Esophagus muscularis mucosa (tissue), 4 donors: ENCODE results near the gene ALAD. TPM values are rescaled to one million over a fixed set of nuclear protein-coding genes. Genes with fewer than 3 reads are reported as not detected.

Experiments used
- DNase-seq: peaks from one replicate; pipeline ENCODE4 v3.0.0-alpha.2; 2017; ENCODE audit errors: extremely low spot score
- H3K27ac ChIP-seq, 4 donors: fragments of 200-600 bp; sonication (generic); replicated peaks in 1 of 4; 1 replicate in 3 of 4; 2 replicates in 1 of 4; pipeline ENCODE4 v1.5.1; 2016 to 2019; ENCODE audit warnings: mild to moderate bottlenecking in 1 of 4
- H3K27me3 ChIP-seq, 4 donors: fragments of 200-600 bp; sonication (generic); one replicate each; pipeline versions ENCODE4 v1.5.1 to v1.6.0; 2016 to 2019
- H3K36me3 ChIP-seq, 4 donors: fragments of 200-600 bp; sonication (generic); one replicate each; pipeline ENCODE4 v1.5.1; 2016 to 2019
- H3K4me1 ChIP-seq, 4 donors: fragments of 200-600 bp; sonication (generic); one replicate each; pipeline ENCODE4 v1.5.1; 2016 to 2019
- H3K4me3 ChIP-seq, 4 donors: fragments of 200-600 bp; sonication (generic); 1 replicate in 2 of 4; 2 replicates in 2 of 4; pipeline ENCODE4 v1.5.1; 2016 to 2019; ENCODE audit warnings: mild to moderate bottlenecking in 4 of 4, moderate library complexity in 1 of 4
- H3K9me3 ChIP-seq, 4 donors: fragments of 200-600 bp; sonication (generic); 1 replicate in 3 of 4; 2 replicates in 1 of 4; pipeline ENCODE4 v1.5.1; 2016 to 2019
- CTCF ChIP-seq, 3 experiments: fragments of 200-600 bp in 2 of 3; fragments of 450-650 bp in 1 of 3; sonication (generic) in 2 of 3; IDR thresholded peaks; one replicate each; pipeline ENCODE4 v1.5.1; 2017 to 2019; ENCODE audit warnings: antibody characterized with exemption in 3 of 3, mild to moderate bottlenecking in 2 of 3, moderate library complexity in 1 of 3
- EP300 ChIP-seq: sonication (generic); formaldehyde crosslinking; IDR thresholded peaks from one replicate; pipeline ENCODE4 v1.6.1; 2017; ENCODE audit warnings: antibody characterized with exemption
- POLR2A ChIP-seq: fragments of 450-650 bp; IDR thresholded peaks from one replicate; pipeline ENCODE4 v1.6.1; 2017; ENCODE audit warnings: antibody characterized with exemption, moderate library complexity, mild to moderate bottlenecking, low read depth
- POLR2AphosphoS5 ChIP-seq, 2 donors: sonication (generic); formaldehyde crosslinking; IDR thresholded peaks; one replicate each; pipeline ENCODE4 v1.6.1; 2017; ENCODE audit warnings: antibody characterized with exemption in 2 of 2
- WGBS: methylation state at CpG from one replicate; pipeline ENCODE4 v1.1.5; 2018; 5-methylcytosine and 5-hydroxymethylcytosine counted together
- intact Hi-C: fragments of 100-400 bp; cut with DNase I; formaldehyde crosslinking; loops from one replicate; pipeline ENCODE4 v1.15.1; 2023
- total RNA-seq, 4 donors: library from RNA; depleted of rRNA; stranded (reverse); fragments of >200 nt; gene quantifications; one replicate each; pipeline versions ENCODE4 v1.1.0 to v1.2.1, GENCODE V29; 2016

Gene ALAD
- total RNA-seq, 4 donors from 2014 or later = 18.2 to 31.1 (median 28.6) TPM

DNA sequence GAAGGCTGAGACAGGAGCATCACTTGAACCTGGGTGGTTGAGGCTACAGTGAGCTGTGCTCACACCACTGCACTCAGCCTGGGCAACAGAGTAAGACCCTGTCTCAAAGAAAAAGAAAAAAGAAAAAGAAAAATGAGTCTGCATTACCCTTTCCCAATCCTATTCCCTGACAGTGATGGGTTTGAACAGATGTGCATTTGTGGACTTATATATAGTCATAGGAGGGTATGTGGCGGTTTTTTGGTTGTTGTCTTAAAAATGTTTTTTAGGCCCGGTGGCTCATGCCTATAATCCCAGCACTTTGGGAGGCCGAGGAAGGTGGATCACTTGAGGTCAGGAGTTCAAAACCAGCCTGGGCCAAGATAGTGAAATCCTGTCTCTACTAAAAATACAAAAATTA lies 37.7 kb downstream of the ALAD start:
- WGBS = 93% methylated on average over 2 of the region's 3 CpGs
- intact Hi-C loops = no loop called here
- Histone ChIP-seq H3K4me3 (no peak overlapping the region), H3K9me3 (no peaks in the 10 kb centered on the region), H3K27ac (no peak overlapping the region), H3K4me1 (no peaks in the 10 kb centered on the region), H3K36me3 (no peaks in the 10 kb centered on the region), H3K27me3 (no peaks in the 10 kb centered on the region)
- DNase-seq = no peak
- TF ChIP-seq POLR2AphosphoS5 (IDR thresholded peaks at IDR 0.05) = no peak
- no peak for TF ChIP-seq EP300
- TF ChIP-seq CTCF (IDR thresholded peaks at IDR 0.05) = no peak
- no peak for TF ChIP-seq POLR2A

DNA sequence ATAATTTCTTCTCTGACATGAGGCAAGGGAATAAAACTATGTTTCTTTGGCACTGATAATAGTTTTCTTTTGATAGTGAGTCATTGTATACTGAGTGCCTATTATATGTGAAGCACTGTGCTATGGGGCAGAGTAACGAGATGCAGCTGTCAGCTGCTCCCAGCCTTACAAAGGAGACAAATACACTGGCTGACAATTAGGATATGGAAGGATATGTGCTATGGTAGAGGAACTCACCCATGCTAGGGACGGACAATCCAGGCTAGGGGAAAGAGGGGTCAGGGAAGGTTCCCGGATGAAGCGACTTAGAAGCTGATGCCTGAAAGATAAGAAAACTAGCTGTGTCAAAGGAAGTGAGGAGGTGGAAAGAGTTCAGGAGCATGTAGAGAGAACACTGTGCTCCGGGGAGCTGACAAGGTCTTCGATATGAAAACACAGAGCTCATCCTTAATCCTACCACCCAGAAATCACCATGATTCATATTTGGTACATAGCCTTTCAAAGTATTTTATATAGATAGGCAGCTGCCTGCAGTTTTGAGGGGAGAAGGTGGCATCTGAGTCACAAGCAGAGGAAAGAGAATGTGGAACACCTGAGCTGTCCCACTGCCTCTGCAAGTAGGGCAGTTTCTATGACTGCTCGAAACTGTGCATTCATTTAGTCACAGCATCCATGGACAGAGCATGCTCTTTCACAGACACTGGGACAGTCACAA lies 39.6 kb downstream of the ALAD start:
- Histone ChIP-seq H3K4me3 (no peak overlapping the region), H3K36me3 (no peaks in the 10 kb centered on the region), H3K4me1 (no peaks in the 10 kb centered on the region), H3K9me3 (no peaks in the 10 kb centered on the region), H3K27me3 (peaks cover 0 to 3% (median 0%) of the 10 kb centered on the region in 4 donors), H3K27ac (no peak overlapping the region)
- no peak for DNase-seq
- WGBS = 49% methylated on average over 7 of the region's 7 CpGs
- intact Hi-C loops = no loop called here
- TF ChIP-seq EP300 (no peak), CTCF (IDR thresholded peaks at IDR 0.05) (no peak), POLR2AphosphoS5 (IDR thresholded peaks at IDR 0.05) (no peak), POLR2A (no peak)

GRCh38 chr9:113360242-113360842 lies 40.7 kb downstream of the ALAD start:
- H3K36me3 ChIP-seq = no peaks in the 10 kb centered on the region
- H3K27ac ChIP-seq = no peak overlapping the region
- peaks cover 0 to 9% (median 0%) of the 10 kb centered on the region in 4 donors for H3K27me3 ChIP-seq
- H3K4me1 ChIP-seq = no peaks in the 10 kb centered on the region
- intact Hi-C loops = no loop called here
- no peak for DNase-seq
- no peaks in the 10 kb centered on the region for H3K9me3 ChIP-seq
- WGBS = over 99% methylated on average over 13 of the region's 15 CpGs
- no peak for TF ChIP-seq POLR2AphosphoS5 (IDR thresholded peaks at IDR 0.05)
- no peak for TF ChIP-seq POLR2A
- no peak for TF ChIP-seq EP300
- TF ChIP-seq CTCF (IDR thresholded peaks at IDR 0.05) = no peak
- H3K4me3 ChIP-seq = no peak overlapping the region

DNA sequence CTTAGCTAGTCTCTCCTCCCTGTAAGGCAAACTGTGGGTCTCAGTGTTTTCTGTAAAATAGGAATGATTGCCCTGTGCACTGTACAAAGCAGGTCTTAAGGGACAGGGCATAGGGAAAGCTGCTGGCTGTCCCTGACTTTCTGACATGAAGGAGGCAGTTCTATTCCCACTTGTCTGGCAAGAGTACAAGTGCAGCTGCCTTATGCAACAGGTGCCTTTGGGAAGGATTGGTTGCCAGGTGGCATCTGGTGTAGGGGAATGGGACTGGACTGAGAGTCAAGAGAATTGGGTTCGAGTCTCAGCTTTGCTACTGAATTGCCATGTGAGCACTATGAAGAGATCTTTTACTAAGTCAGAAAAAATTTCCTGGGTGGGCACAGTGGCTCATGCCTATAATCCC lies 41.7 kb downstream of the ALAD start:
- no peak for DNase-seq
- Histone ChIP-seq H3K4me3 (no peak overlapping the region), H3K9me3 (no peaks in the 10 kb centered on the region), H3K27me3 (peaks cover 0 to 19% (median 0%) of the 10 kb centered on the region in 4 donors), H3K36me3 (no peaks in the 10 kb centered on the region), H3K27ac (no peak overlapping the region), H3K4me1 (no peaks in the 10 kb centered on the region)
- TF ChIP-seq POLR2A = no peak
- TF ChIP-seq CTCF (IDR thresholded peaks at IDR 0.05) = no peak
- no peak for TF ChIP-seq EP300
- no peak for TF ChIP-seq POLR2AphosphoS5 (IDR thresholded peaks at IDR 0.05)
- 82% methylated on average over 1 of the region's 1 CpG for WGBS
- intact Hi-C loops = no loop called here
